PC-9 (cell line): ENCODE data around the gene PVALEF.

Source experiments
- EZH2 ChIP-seq: fragments of 200-600 bp; sonication (generic); IDR thresholded peaks from 2 replicates; pipeline ENCODE4 v1.8.0; 2017; ENCODE audit warnings: antibody characterized with exemption, low read depth
- TF ChIP-seq, protein P1 (sequence below): fragments of 200-600 bp; sonication (generic); conservative IDR thresholded peaks from 2 replicates; pipeline ENCODE4 v1.6.1; 2017; ENCODE audit warnings: mixed run types, antibody characterized with exemption, mild to moderate bottlenecking, moderate library complexity

DNA sequence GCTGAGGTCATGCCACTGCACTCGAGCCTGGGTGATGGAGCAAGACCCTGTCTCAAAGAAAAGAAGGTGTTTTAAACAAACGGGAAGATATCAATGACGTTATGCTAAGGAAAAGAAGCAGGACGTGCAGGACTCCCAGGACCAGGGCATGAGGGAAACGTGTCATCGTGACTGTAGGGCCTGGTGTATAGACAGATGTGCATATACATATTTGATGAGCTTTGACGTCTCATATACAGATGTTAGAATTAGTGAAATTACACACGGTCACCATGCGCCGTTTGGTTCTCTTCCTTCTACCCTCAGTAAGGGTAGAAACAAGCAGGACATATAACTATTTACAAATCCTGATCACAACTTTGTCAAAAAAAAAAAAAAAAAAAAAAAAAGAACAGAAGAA lies 17.6 kb upstream of the PVALEF start:
- TF ChIP-seq, protein P1, sequence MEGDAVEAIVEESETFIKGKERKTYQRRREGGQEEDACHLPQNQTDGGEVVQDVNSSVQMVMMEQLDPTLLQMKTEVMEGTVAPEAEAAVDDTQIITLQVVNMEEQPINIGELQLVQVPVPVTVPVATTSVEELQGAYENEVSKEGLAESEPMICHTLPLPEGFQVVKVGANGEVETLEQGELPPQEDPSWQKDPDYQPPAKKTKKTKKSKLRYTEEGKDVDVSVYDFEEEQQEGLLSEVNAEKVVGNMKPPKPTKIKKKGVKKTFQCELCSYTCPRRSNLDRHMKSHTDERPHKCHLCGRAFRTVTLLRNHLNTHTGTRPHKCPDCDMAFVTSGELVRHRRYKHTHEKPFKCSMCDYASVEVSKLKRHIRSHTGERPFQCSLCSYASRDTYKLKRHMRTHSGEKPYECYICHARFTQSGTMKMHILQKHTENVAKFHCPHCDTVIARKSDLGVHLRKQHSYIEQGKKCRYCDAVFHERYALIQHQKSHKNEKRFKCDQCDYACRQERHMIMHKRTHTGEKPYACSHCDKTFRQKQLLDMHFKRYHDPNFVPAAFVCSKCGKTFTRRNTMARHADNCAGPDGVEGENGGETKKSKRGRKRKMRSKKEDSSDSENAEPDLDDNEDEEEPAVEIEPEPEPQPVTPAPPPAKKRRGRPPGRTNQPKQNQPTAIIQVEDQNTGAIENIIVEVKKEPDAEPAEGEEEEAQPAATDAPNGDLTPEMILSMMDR, result no peak
- no peak for TF ChIP-seq EZH2
